Trophoblast cell (in vitro differentiated cells and primary cell): ENCODE results near the gene SNCA.

ENCODE experiments used
- DNase-seq, 2 donors: peaks; one replicate each; pipeline ENCODE4 v3.0.0-alpha.2; 2016
- H2AFZ ChIP-seq: 2 replicates; pipeline ENCODE4 v1.6.1; 2013; ENCODE audit warnings: low read length, moderate library complexity, mild to moderate bottlenecking; ENCODE audit not compliant: insufficient read depth, poor library complexity
- H2AK5ac ChIP-seq: 2 replicates; pipeline ENCODE4 v1.6.1; 2013; ENCODE audit warnings: mild to moderate bottlenecking, low read length
- H2BK120ac ChIP-seq: 2 replicates; pipeline ENCODE4 v1.6.1; 2013; ENCODE audit warnings: low read length, mild to moderate bottlenecking, moderate library complexity; ENCODE audit not compliant: insufficient read depth, poor library complexity
- H2BK12ac ChIP-seq: 2 replicates; pipeline ENCODE4 v1.6.1; 2013; ENCODE audit warnings: mild to moderate bottlenecking, low read length, moderate library complexity
- H2BK5ac ChIP-seq: 2 replicates; pipeline ENCODE4 v1.6.1; 2013; ENCODE audit warnings: low read length, low read depth, moderate library complexity, mild to moderate bottlenecking; ENCODE audit not compliant: poor library complexity
- H3K14ac ChIP-seq: 2 replicates; pipeline ENCODE4 v1.6.1; 2013; ENCODE audit warnings: mild to moderate bottlenecking, low read length
- H3K18ac ChIP-seq: 2 replicates; pipeline ENCODE4 v1.6.1; 2013; ENCODE audit warnings: mild to moderate bottlenecking, low read length
- H3K23ac ChIP-seq: 2 replicates; pipeline ENCODE4 v1.6.1; 2013; ENCODE audit warnings: low read length
- H3K27ac ChIP-seq: 2 replicates; pipeline ENCODE4 v1.5.1; 2013; ENCODE audit warnings: low read depth, mild to moderate bottlenecking, inconsistent platforms, low read length, moderate library complexity
- H3K27me3 ChIP-seq: 2 replicates; pipeline ENCODE4 v1.6.1; 2013; ENCODE audit warnings: inconsistent platforms, mild to moderate bottlenecking, low read length, moderate library complexity; ENCODE audit not compliant: insufficient read depth
- H3K36me3 ChIP-seq, 2 experiments: 1 replicate in 1 of 2; 2 replicates in 1 of 2; pipeline ENCODE4 v1.6.1; 2013; ENCODE audit warnings: low read length in 2 of 2, mild to moderate bottlenecking in 2 of 2, moderate library complexity in 1 of 2; ENCODE audit not compliant: insufficient read depth in 2 of 2, control insufficient read depth in 1 of 2
- H3K4ac ChIP-seq: 2 replicates; pipeline ENCODE4 v1.6.1; 2013; ENCODE audit warnings: low read depth, mild to moderate bottlenecking, low read length, moderate library complexity
- H3K4me1 ChIP-seq, 2 experiments: 1 replicate in 1 of 2; 2 replicates in 1 of 2; pipeline ENCODE4 v1.6.1; 2013; ENCODE audit warnings: low read length in 2 of 2, mild to moderate bottlenecking in 2 of 2, moderate library complexity in 1 of 2; ENCODE audit not compliant: insufficient read depth in 2 of 2, control insufficient read depth in 1 of 2
- H3K4me2 ChIP-seq: 2 replicates; pipeline ENCODE4 v1.6.1; 2013; ENCODE audit warnings: inconsistent platforms, mild to moderate bottlenecking, low read length, moderate library complexity
- H3K4me3 ChIP-seq: 2 replicates; pipeline ENCODE4 v1.5.1; 2013; ENCODE audit warnings: mild to moderate bottlenecking, low read depth, low read length, inconsistent platforms
- H3K79me1 ChIP-seq: one replicate; pipeline ENCODE4 v1.6.1; 2013; ENCODE audit warnings: low read length
- H3K79me2 ChIP-seq: 2 replicates; pipeline ENCODE4 v1.6.1; 2013; ENCODE audit warnings: low read length, mild to moderate bottlenecking; ENCODE audit not compliant: control insufficient read depth, insufficient read depth, poor library complexity
- H3K9ac ChIP-seq: 2 replicates; pipeline ENCODE4 v1.6.1; 2013; ENCODE audit warnings: mild to moderate bottlenecking, low read length
- H3K9me3 ChIP-seq: 2 replicates; pipeline ENCODE4 v1.6.1; 2013; ENCODE audit warnings: low read depth, mild to moderate bottlenecking, control low read depth, inconsistent platforms, low read length; ENCODE audit not compliant: insufficient read depth
- H4K12ac ChIP-seq: 2 replicates; pipeline ENCODE4 v1.6.1; 2013; ENCODE audit warnings: low read depth, mild to moderate bottlenecking, low read length, moderate library complexity
- H4K8ac ChIP-seq: 2 replicates; pipeline ENCODE4 v1.6.1; 2013; ENCODE audit warnings: low read depth, mild to moderate bottlenecking, low read length, moderate library complexity
- H4K91ac ChIP-seq: one replicate; pipeline ENCODE4 v1.6.1; 2013; ENCODE audit warnings: low read depth, mild to moderate bottlenecking, low read length, moderate library complexity
- WGBS: extraction: QIAGEN DNeasy Blood & Tissue Kit; methylation state at CpG from one replicate; pipeline ENCODE4 v1.1.7; 2013; ENCODE audit warnings: missing lambda C conversion rate; ENCODE audit not compliant: insufficient read length, insufficient coverage; ENCODE audit errors: extremely low coverage; 5-methylcytosine and 5-hydroxymethylcytosine counted together

SNCA gene

DNA sequence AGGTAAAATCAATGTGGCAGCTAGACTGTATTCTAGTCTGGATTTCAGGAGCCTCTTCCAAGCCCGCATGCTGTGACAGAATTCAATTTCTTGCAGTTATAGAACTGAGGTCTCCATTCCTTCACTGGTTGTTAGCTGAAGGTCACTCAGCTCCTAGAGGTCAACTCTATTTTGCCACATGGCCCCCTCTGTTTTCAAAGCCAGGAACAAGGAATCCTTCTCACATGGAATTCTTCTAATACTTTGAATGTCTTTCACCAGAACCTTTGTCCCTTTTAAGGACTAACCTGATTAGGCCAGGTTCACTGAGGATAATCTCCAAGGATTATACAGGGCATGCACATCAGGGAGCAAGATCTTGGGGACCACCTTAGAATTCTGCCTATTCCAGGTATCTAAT is 34.2 kb upstream of the SNCA start:
- no peak overlapping the region for H3K4me3 ChIP-seq
- no peak overlapping the region for H3K9ac ChIP-seq
- no peak overlapping the region for H4K91ac ChIP-seq
- DNase-seq = no peak
- no peak overlapping the region for H3K27ac ChIP-seq
- H2BK5ac ChIP-seq = no peak overlapping the region
- WGBS = no CpG with 5 or more reads among the region's 1 CpG
- H3K14ac ChIP-seq = no peak overlapping the region
- H3K36me3 ChIP-seq = no peaks in the 10 kb centered on the region
- H4K8ac ChIP-seq = no peak overlapping the region
- H3K4me2 ChIP-seq = no peak overlapping the region
- no peak overlapping the region for H3K18ac ChIP-seq
- no peak overlapping the region for H2AK5ac ChIP-seq
- no peak overlapping the region for H2BK12ac ChIP-seq
- H3K79me2 ChIP-seq = no peaks in the 10 kb centered on the region
- no peak overlapping the region for H4K12ac ChIP-seq
- H3K27me3 ChIP-seq = no peaks in the 10 kb centered on the region
- H3K79me1 ChIP-seq = no peaks in the 10 kb centered on the region
- no peaks in the 10 kb centered on the region for H3K9me3 ChIP-seq
- no peak overlapping the region for H3K23ac ChIP-seq
- H2AFZ ChIP-seq = no peak overlapping the region
- no peaks in the 10 kb centered on the region for H3K4me1 ChIP-seq
- H3K4ac ChIP-seq = no peak overlapping the region
- H2BK120ac ChIP-seq = no peak overlapping the region

DNA sequence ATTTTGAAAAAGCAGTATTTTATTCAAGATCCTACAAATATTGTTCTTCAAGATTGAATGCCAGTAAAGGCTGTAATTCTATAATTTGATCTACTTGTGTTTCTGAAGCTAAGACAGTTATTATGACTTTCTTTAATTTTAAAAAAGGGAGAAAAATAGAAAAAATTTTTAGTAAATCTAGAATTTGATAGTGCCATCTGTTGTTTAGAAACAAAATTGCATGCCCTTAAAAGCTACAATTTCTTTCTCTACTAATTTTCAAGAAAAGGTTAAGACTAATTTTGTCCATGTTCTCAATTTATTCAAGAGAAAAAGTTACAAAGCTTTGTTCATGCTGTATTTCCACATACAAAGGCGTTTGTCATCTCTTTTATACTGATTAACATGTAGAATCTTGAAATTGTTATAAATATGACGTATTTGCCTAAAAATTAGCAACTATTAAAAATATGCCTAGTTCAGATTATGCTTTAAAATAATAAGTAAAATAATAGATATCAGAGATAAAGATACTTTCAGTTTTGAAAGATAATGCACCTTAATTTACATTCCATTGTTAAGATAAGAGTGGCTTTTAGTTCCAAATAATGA is 32.1 kb upstream of the SNCA start:
- no peak overlapping the region for H2AFZ ChIP-seq
- no peaks in the 10 kb centered on the region for H3K79me2 ChIP-seq
- peak in 1 of 2 donors; percentile 34 for DNase-seq
- H3K18ac ChIP-seq = no peak overlapping the region
- H4K91ac ChIP-seq = no peak overlapping the region
- no peak overlapping the region for H3K4ac ChIP-seq
- H4K8ac ChIP-seq = no peak overlapping the region
- no peak overlapping the region for H3K4me3 ChIP-seq
- H3K9ac ChIP-seq = no peak overlapping the region
- H4K12ac ChIP-seq = no peak overlapping the region
- no peak overlapping the region for H3K27ac ChIP-seq
- H2BK120ac ChIP-seq = no peak overlapping the region
- no peaks in the 10 kb centered on the region for H3K79me1 ChIP-seq
- H3K4me2 ChIP-seq = no peak overlapping the region
- no peak overlapping the region for H2AK5ac ChIP-seq
- no peak overlapping the region for H3K14ac ChIP-seq
- no peak overlapping the region for H2BK12ac ChIP-seq
- no CpG with 5 or more reads among the region's 2 CpGs for WGBS
- no peaks in the 10 kb centered on the region for H3K4me1 ChIP-seq
- H2BK5ac ChIP-seq = no peak overlapping the region
- no peak overlapping the region for H3K23ac ChIP-seq
- no peaks in the 10 kb centered on the region for H3K36me3 ChIP-seq
- H3K27me3 ChIP-seq = no peaks in the 10 kb centered on the region
- no peaks in the 10 kb centered on the region for H3K9me3 ChIP-seq

DNA sequence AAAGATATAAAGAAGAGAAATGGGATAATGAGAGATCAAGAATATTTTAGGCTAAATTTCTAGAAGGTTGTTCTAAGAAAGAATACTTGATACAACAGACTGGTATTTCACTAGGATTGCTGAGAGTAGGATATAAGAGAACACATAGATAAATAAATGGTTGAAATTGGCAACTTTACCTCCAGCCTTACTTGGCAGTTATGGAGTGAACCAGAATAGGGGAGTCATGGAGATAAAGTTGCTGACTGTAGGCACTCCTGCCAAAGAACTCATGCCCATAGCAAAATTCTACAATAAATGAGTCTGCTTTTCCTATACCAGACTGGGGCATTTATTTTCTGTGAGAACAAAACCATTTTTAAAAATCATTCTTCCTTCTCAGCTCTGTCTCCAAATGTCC is 31.3 kb upstream of the SNCA start:
- Histone ChIP-seq H3K4me3 (no peak overlapping the region), H2BK5ac (no peak overlapping the region), H3K9ac (no peak overlapping the region), H2BK12ac (no peak overlapping the region), H3K36me3 (no peaks in the 10 kb centered on the region), H4K12ac (no peak overlapping the region), H2AK5ac (no peak overlapping the region), H3K9me3 (no peaks in the 10 kb centered on the region), H4K91ac (no peak overlapping the region), H3K4me2 (no peak overlapping the region), H2AFZ (no peak overlapping the region), H3K27ac (no peak overlapping the region), H2BK120ac (no peak overlapping the region), H4K8ac (no peak overlapping the region), H3K18ac (no peak overlapping the region), H3K27me3 (no peaks in the 10 kb centered on the region), H3K4me1 (no peaks in the 10 kb centered on the region), H3K79me2 (no peaks in the 10 kb centered on the region), H3K14ac (no peak overlapping the region), H3K79me1 (no peaks in the 10 kb centered on the region), H3K23ac (no peak overlapping the region), H3K4ac (no peak overlapping the region)
- no peak for DNase-seq

GRCh38 chr4:89863533-89863932 is 26.6 kb upstream of the SNCA start:
- H3K9me3 ChIP-seq = no peaks in the 10 kb centered on the region
- DNase-seq = no peak
- no peak overlapping the region for H3K4me3 ChIP-seq
- no peak overlapping the region for H2BK5ac ChIP-seq
- no peak overlapping the region for H2BK120ac ChIP-seq
- no peak overlapping the region for H2AK5ac ChIP-seq
- no peak overlapping the region for H4K12ac ChIP-seq
- no peaks in the 10 kb centered on the region for H3K36me3 ChIP-seq
- H3K14ac ChIP-seq = no peak overlapping the region
- H2BK12ac ChIP-seq = no peak overlapping the region
- no peak overlapping the region for H3K23ac ChIP-seq
- no CpG with 5 or more reads among the region's 5 CpGs for WGBS
- H3K4me2 ChIP-seq = no peak overlapping the region
- no peak overlapping the region for H3K9ac ChIP-seq
- H3K4ac ChIP-seq = no peak overlapping the region
- no peak overlapping the region for H4K91ac ChIP-seq
- no peak overlapping the region for H3K27ac ChIP-seq
- H3K18ac ChIP-seq = no peak overlapping the region
- no peaks in the 10 kb centered on the region for H3K27me3 ChIP-seq
- no peaks in the 10 kb centered on the region for H3K79me2 ChIP-seq
- H3K4me1 ChIP-seq = no peaks in the 10 kb centered on the region
- no peaks in the 10 kb centered on the region for H3K79me1 ChIP-seq
- H2AFZ ChIP-seq = no peak overlapping the region
- H4K8ac ChIP-seq = no peak overlapping the region
